Stimulated activated CD8-positive, alpha-beta memory T cell treated with anti-CD3 and anti-CD28 coated beads, Interleukin-7, amount 100 ng/mL, for 24 hours (primary cell): ENCODE measurements around the gene TRAPPC11.
"Not testable (repeated sequence)": the region's sequence is repeated elsewhere in the genome, so short reads cannot be mapped to it uniquely, and the experiment has no call there.

Source experiments
- DNase-seq: peaks from one replicate; pipeline ENCODE4 v3.0.0-alpha.2; 2020; ENCODE audit warnings: low read depth

Gene TRAPPC11

GRCh38 chr4:183659029-183659871, at the start of gene TRAPPC11, which contains the start of gene RWDD4:
TSS of gene TRAPPC11 (plus strand) at chr4:183659293. CDS start at chr4:183663868, 4,575 bp downstream.
TSS of gene RWDD4 (minus strand) at chr4:183659185. CDS start at chr4:183658952, 233 bp downstream.
- peak; percentile 94 for DNase-seq

GRCh38 chr4:183610033-183610432, 49.1 kb upstream of the TRAPPC11 start:
- no peak for DNase-seq

GRCh38 chr4:183610613-183611012, 48.5 kb upstream of the TRAPPC11 start:
- DNase-seq = no peak

DNA sequence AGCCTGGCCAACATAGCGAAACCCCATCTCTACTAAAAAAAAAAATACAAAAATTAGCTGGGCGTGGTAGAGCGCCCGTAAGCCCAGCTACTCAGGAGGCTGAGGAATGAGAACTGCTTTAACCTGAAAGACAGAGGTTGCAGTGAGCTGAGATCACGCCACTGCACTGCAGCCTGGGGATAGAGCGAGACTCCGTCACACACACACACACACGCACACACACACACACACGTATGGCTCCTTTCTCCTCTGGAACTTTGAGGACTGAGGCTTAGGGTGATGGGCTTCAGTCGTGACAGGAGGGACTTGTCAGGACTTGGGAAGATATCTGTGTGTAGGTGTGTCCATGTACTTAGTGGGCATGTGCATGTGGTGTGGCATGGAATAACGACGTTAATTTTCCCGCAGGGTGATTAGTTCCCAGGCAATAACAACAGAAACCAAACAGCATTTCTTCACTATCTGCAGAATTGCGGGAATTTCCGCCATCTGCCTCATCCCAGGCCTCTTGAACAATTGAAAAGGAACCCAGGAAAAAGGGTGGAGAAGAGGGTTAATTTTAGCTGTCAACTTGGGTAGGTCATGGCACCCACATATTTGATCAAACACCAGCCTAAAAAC, 47.8 kb upstream of the TRAPPC11 start:
- no peak for DNase-seq

GRCh38 chr4:183612329-183613250, 46.5 kb upstream of the TRAPPC11 start:
- no peak for DNase-seq

- no peak for DNase-seq
Measured at GRCh38 chr4:183617075-183617474, 42.0 kb upstream of the TRAPPC11 start.

GRCh38 chr4:183618681-183619080, 40.4 kb upstream of the TRAPPC11 start:
- DNase-seq = no peak

DNA sequence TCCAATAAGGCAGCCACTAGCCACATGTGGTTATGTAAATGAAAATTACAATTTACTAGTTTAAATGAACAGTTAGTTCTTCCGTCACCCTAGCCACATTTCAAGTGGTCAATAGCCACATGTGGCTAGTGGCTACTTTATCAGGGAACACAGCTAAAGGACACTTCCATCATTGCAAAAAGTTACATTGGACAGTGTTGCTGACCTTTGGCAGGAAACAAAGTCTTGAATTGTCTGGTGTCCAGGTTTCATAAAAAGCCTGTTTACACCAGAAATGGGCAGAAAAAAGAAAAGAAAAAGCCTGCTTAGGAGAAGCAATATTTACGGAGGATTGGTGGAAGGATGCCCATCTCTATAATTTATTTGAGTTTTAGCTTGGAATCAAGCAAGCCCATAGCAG, 38.7 kb upstream of the TRAPPC11 start:
- no peak for DNase-seq

- DNase-seq = no peak
Measured at GRCh38 chr4:183621875-183622274, 37.2 kb upstream of the TRAPPC11 start.

DNA sequence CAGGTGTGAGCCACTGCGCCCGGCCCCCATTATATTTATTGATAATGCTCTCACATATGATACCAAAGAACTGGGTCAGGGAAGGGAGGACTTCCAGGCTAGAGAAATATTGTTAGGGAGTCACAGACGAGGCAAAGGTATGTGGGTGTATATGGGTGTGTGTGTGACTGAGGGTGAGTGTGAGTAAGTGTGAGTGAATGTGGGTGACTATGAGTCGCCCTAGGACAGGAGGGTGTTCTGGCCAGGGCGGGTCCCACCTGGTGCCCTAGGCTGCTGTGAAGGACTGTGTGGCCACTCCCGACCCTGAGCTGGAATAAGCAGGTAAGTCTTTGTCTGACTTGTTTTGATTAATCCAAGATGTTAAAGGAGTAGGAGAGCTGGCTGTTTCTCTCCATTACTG, 34.5 kb upstream of the TRAPPC11 start:
- no peak for DNase-seq

DNA sequence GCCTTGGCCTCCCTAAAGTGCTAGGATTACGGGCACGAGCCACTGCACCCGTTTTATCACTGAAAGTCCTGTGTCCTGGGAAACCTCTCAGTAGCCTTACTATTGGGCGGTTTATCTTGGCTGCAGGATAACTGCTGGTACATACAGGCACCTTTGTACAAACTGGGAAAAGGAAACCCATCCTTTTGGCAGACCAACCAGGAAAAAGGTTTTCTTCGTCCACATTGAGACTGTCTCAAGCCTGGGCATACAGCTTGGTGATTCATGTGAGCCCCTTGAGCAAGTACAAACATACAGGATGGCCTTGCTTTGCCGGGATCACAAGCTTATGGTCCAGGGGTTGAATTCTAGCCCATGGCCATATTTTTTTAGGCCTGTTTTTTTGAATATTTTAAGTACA, 32.9 kb upstream of the TRAPPC11 start:
- no peak for DNase-seq

DNA sequence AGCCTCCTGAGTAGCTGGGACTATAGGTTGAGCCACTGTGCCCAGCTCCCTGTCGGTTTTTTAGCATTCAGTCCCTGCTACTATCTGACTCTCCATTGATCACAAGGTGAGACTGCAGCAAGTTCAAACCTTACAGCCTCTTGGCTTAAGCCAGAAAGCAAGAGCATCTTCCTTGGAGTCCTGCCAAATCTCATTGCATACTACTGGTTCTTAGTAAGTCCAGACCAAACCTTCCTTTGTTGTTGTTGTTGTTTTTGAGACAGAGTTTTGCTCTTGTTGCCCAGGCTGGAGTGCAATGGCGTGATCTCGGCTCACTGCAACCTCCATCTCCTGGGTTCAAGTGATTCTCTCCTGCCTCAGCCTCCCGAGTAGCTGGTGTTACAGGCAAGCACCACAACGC, 31.8 kb upstream of the TRAPPC11 start:
- not testable (repeated sequence) for DNase-seq

- DNase-seq = no peak
Measured at GRCh38 chr4:183627979-183628588, 31.0 kb upstream of the TRAPPC11 start.

DNA sequence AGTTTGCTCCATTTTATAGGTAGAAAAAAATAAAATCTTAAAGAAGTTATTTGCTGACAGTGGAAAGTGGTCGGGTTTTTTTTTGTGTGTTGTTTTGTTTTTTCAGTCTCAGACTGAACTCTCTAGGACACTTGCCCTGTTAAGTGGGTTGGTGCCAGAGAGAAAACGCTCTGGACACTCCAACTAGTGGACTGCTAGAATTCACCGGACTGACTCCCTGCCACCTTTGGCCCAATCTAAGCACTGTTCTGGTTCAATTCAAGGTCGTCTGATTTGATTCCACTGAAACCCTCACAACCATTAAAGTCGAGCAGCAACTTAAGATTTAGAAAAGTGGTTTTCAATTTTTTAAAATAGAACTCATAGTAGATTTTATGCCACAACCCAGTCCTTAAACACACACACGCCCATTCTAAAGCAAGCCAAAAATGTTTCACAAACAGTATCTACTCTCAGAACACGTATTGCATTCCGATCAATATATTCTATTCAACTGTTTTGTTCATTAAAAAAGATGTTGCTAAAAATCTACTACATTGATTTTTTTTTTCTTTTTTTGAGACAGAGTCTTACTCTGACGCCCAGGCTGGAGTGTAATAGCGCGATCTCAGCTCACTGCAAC, 27.4 kb upstream of the TRAPPC11 start:
- no peak for DNase-seq

DNA sequence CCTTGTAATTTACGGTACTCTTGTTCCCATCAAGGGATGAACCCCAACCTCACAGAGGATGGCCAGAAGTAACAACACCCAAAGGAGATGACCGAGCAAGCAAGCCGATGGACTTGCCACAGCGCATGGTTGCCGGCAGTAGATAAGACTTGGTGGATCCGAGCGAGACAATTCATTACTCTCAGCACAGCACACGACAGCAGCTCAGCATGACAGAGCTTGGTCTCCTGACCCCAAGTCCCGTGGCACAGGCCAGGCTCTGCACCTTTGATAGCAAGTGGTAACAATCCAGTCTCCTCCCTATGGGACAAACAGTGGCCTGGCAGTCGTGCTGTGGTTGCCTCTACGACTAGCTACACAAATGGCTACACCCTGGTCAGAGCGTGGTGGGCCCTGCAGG, 26.4 kb upstream of the TRAPPC11 start:
- no peak for DNase-seq

- no peak for DNase-seq
Measured at GRCh38 chr4:183633476-183634400, 25.4 kb upstream of the TRAPPC11 start.

GRCh38 chr4:183635321-183635720, 23.8 kb upstream of the TRAPPC11 start:
- no peak for DNase-seq

GRCh38 chr4:183635741-183636140, 23.4 kb upstream of the TRAPPC11 start:
- no peak for DNase-seq

GRCh38 chr4:183636503-183636902, 22.6 kb upstream of the TRAPPC11 start:
- DNase-seq = no peak

DNA sequence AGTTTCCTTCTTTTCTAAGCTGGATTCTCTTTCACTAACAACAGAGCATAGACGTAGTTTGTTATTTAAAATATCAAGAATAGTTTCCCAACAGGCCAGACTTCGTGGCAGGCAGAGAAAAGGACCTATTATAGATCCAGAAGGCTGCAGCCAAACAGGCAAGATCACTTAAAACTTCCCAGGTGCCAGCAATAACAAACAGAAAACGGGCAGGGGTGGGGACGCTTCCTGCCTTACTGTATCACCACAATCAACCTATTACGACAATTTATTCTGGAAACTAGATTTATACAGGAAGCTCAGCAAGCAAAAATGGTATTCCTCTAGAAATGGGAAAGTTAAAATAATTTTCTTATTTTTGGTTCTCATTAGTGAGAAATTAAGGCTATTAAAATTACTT, 22.2 kb upstream of the TRAPPC11 start:
- DNase-seq = no peak
